HEK293T (cell line): ENCODE measurements around the gene REEP6.

ENCODE experiments used
- FOXA1 ChIP-seq: fragments of 450-650 bp; IDR thresholded peaks from 2 replicates; pipeline ENCODE4 v1.6.1; 2016; ENCODE audit warnings: mild to moderate bottlenecking
- SUZ12 ChIP-seq: fragments of 450-650 bp; IDR thresholded peaks from 2 replicates; pipeline ENCODE4 v1.6.1; 2016; ENCODE audit warnings: mild to moderate bottlenecking

DNA sequence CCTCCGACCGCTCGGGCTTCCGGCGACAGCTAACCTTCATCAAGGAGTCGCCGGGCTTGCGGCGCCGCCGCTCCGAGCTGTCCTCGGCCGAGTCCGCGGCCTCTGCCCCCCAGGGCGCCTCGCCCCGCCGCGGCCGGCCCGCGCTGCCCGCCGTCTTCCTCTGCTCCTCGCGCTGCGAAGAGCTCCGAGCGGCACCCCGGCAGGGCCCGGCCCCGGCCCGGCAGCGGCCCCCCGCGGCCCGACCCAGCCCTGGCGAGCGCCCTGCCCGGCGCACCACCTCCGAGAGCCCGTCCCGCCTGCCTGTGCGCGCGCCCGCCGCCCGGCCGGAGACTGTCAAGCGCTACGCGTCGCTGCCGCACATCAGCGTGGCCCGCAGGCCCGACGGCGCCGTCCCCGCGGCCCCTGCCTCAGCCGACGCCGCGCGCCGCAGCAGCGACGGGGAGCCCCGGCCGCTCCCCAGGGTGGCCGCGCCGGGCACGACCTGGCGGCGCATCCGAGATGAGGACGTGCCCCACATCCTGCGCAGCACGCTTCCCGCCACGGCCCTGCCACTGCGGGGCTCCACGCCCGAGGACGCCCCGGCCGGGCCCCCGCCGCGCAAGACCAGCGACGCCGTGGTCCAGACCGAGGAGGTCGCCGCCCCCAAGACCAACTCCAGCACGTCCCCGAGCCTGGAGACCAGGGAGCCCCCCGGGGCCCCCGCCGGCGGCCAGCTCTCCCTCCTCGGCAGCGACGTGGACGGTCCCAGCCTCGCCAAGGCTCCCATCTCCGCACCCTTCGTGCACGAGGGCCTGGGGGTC lies 21.5 kb upstream of the REEP6 start:
- TF ChIP-seq SUZ12 (no peak), FOXA1 (no peak)
